ENCODE data around the gene ID2. TPM values are rescaled to one million over a fixed set of nuclear protein-coding genes. Genes with fewer than 3 reads are reported as not detected.

Gene ID2
- total RNA-seq, 1 experiment from 2014 or later, result 112 TPM

- intact Hi-C loops (cut with micrococcal nuclease), result no loop called here
- no peak overlapping the region for H2AFZ ChIP-seq (ENCODE audit: low read depth, low read length, poor library complexity, severe bottlenecking)
- no peak overlapping the region for H3K4me3 ChIP-seq (replicated peaks in 1 of 2; ENCODE audit: low read depth in 1 of 2, low read length in 2 of 2)
- H3K4me1 ChIP-seq (ENCODE audit: control insufficient read depth in 1 of 2, insufficient read depth in 2 of 2, low read length in 2 of 2), result peaks cover 2 to 16% of the 10 kb centered on the region in 2 experiments; a peak in 3 of 4 replicates
- no peak overlapping the region for H3K27ac ChIP-seq (ENCODE audit: low read depth, low read length)
- H3K9me2 ChIP-seq (ENCODE audit: insufficient read depth), result no peaks in the 10 kb centered on the region
- ChIA-PET CTCF (no interaction called here), RAD21 (ENCODE audit: low non-redundant PET in 1 of 2, low total read pairs in 2 of 2, uncharacterized antibody in 2 of 2, unreplicated experiment in 2 of 2) (no interaction called here), POLR2A (no interaction called here)
- H3K9ac ChIP-seq (ENCODE audit: low read length), result no peak overlapping the region
- DNase-seq (ENCODE audit: low read depth, low spot score) (no peak), ATAC-seq (no peak)
- H4K20me1 ChIP-seq (ENCODE audit: insufficient read depth), result no peaks in the 10 kb centered on the region
- no peaks in the 10 kb centered on the region for H3K36me3 ChIP-seq (ENCODE audit: control insufficient read depth in 1 of 2, insufficient read depth in 2 of 2, low read length in 2 of 2)
- H3K79me2 ChIP-seq (ENCODE audit: insufficient read depth, low read length), result no peaks in the 10 kb centered on the region
- H3K9me3 ChIP-seq (ENCODE audit: control insufficient read depth in 1 of 2, insufficient read depth in 1 of 2, low read depth in 1 of 2, low read length in 2 of 2), result no peaks in the 10 kb centered on the region
- H3K4me2 ChIP-seq (ENCODE audit: low read length), result no peak overlapping the region
- H3K27me3 ChIP-seq (ENCODE audit: insufficient read depth, low read length), result no peaks in the 10 kb centered on the region
- TF ChIP-seq ZBTB33 (IDR thresholded peaks at IDR 0.05; ENCODE audit: extremely low read depth, insufficient replicate concordance, low read length), result no peak
- no peak for TF ChIP-seq SP1 (IDR thresholded peaks at IDR 0.05; ENCODE audit: low read depth)
- no peak for TF ChIP-seq RAD21 (IDR thresholded peaks at IDR 0.05; ENCODE audit: low read depth)
- no peak for TF ChIP-seq CEBPB (IDR thresholded peaks at IDR 0.05; ENCODE audit: low read depth)
- no peak for TF ChIP-seq FOSL1 (IDR thresholded peaks at IDR 0.05; ENCODE audit: low read depth)
- TF ChIP-seq ZFX (IDR thresholded peaks at IDR 0.05), result no peak
- no peak for TF ChIP-seq TCF7L2 (IDR thresholded peaks at IDR 0.05; ENCODE audit: borderline replicate concordance, extremely low read depth, insufficient read depth, insufficient read length)
- no peak for TF ChIP-seq SIN3A (IDR thresholded peaks at IDR 0.05; ENCODE audit: low read depth)
- no peak for TF ChIP-seq POLR2AphosphoS5 (IDR thresholded peaks at IDR 0.05; ENCODE audit: low read depth, low read length)
- no peak for TF ChIP-seq YY1 (IDR thresholded peaks at IDR 0.05; ENCODE audit: extremely low read depth, insufficient replicate concordance, low read depth, low read length)
- TF ChIP-seq EGR1 (IDR thresholded peaks at IDR 0.05; ENCODE audit: low read depth), result no peak
- TF ChIP-seq, protein P1, sequence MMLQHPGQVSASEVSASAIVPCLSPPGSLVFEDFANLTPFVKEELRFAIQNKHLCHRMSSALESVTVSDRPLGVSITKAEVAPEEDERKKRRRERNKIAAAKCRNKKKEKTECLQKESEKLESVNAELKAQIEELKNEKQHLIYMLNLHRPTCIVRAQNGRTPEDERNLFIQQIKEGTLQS (IDR thresholded peaks at IDR 0.05), result no peak
- TF ChIP-seq SRF (IDR thresholded peaks at IDR 0.05; ENCODE audit: low read depth), result no peak
- TF ChIP-seq, protein P2, sequence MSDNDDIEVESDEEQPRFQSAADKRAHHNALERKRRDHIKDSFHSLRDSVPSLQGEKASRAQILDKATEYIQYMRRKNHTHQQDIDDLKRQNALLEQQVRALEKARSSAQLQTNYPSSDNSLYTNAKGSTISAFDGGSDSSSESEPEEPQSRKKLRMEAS (IDR thresholded peaks at IDR 0.05), result no peak
- TF ChIP-seq EZH2 (IDR thresholded peaks at IDR 0.05), result no peak
- no peak for TF ChIP-seq EZH2phosphoT487 (IDR thresholded peaks at IDR 0.05; ENCODE audit: borderline replicate concordance)
- TF ChIP-seq CTCF (IDR thresholded peaks at IDR 0.05 in 2 of 3, conservative IDR thresholded peaks at IDR 0.05 in 1 of 3; ENCODE audit: borderline replicate concordance in 1 of 3, insufficient read depth in 1 of 3, low read depth in 2 of 3, low read length in 2 of 3), result no peak
- TF ChIP-seq REST (IDR thresholded peaks at IDR 0.05; ENCODE audit: low read depth), result no peak
- no peak for TF ChIP-seq CBX3 (IDR thresholded peaks at IDR 0.05; ENCODE audit: low read depth)
- BruUV-seq (replicated peaks), result no TSS peak
These were observed 33.2 kb upstream of the ID2 start for GRCh38 chr2:8648441-8649213.
